GM18505 (cell line): ENCODE measurements around the gene ZC3H6.
"Not testable (repeated sequence)": the region's sequence is repeated elsewhere in the genome, so short reads cannot be mapped to it uniquely, and the experiment has no call there.

Source experiments
- ATAC-seq: cut with Tn5 transposase; IDR thresholded peaks from one replicate; pipeline ENCODE4 v1.9.1; 2021; ENCODE audit not compliant: unreplicated experiment
- POLR2A ChIP-seq: IDR thresholded peaks from 4 replicates; pipeline ENCODE4 v1.6.1; 2011; ENCODE audit warnings: borderline replicate concordance; ENCODE audit not compliant: insufficient read depth, insufficient read length; ENCODE audit errors: extremely low read depth

ZC3H6 gene

DNA sequence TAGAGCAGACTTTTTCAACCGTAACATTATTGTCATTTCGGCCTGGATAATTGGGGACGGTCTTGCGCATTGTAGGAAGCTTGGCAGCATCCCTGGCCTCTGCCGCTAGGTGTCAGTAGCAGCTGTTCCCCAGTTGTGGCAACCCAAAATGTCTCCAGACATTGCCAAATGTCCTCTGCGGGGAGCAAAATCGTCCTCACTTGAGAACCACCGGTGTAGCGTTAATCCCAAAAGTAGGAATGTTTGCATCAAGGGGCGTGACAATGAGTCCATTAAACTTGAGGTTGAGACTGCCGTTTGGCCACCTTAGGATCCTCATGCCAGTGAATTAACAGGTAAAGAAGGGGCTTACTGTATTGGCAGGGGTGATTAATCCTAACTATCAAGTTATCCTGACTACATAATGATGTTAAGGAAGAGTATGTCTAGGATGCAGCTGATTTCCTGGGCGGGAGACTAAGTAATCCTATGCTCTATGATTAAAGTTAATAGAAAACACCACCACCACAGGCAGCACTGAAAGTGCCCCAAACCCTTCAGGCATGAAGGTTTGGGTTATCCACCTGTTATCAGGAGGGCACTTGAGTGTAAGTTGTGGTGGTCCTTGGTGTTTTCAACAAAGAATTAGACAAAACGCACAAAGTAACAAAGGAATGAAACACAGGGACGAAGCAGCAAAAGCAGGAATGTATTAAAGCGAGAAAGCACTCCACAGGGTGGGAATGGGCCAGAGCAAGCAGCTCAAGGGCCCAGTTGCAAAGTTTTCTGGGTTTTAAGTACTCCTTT is 15.7 kb upstream of the ZC3H6 start:
- TF ChIP-seq POLR2A: no peak
- ATAC-seq: peak; percentile 34

GRCh38 chr2:112260295-112260625 is 15.1 kb upstream of the ZC3H6 start:
- ATAC-seq: no peak
- TF ChIP-seq POLR2A: no peak

- TF ChIP-seq POLR2A: no peak
- no peak for ATAC-seq
Observed at GRCh38 chr2:112262876-112263275, 12.5 kb upstream of the ZC3H6 start.

GRCh38 chr2:112268547-112268946 is 6.8 kb upstream of the ZC3H6 start:
- no peak for ATAC-seq
- no peak for TF ChIP-seq POLR2A

DNA sequence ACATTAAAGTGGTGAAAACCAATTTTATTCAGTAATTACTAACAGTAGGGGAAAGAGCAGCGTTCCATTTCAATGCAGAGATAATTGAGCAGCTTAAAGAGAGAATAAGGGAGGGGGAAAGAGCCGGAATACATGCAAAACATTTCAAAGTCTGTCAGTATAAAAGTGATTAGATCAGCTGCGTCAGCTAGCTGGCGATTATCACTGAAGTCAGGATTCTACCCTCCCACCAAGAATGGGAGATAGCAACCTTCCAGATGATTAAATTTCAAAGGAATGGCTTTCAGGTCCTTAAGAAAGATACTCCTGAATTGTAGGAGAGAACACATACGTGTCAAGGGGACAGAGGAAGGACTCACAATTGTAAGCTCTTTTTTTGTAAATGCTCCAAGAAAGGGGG is 2.7 kb upstream of the ZC3H6 start:
- no peak for ATAC-seq
- no peak for TF ChIP-seq POLR2A

- TF ChIP-seq POLR2A: no peak
- ATAC-seq: no peak
Observed at GRCh38 chr2:112273349-112273748, 2.0 kb upstream of the ZC3H6 start.

DNA sequence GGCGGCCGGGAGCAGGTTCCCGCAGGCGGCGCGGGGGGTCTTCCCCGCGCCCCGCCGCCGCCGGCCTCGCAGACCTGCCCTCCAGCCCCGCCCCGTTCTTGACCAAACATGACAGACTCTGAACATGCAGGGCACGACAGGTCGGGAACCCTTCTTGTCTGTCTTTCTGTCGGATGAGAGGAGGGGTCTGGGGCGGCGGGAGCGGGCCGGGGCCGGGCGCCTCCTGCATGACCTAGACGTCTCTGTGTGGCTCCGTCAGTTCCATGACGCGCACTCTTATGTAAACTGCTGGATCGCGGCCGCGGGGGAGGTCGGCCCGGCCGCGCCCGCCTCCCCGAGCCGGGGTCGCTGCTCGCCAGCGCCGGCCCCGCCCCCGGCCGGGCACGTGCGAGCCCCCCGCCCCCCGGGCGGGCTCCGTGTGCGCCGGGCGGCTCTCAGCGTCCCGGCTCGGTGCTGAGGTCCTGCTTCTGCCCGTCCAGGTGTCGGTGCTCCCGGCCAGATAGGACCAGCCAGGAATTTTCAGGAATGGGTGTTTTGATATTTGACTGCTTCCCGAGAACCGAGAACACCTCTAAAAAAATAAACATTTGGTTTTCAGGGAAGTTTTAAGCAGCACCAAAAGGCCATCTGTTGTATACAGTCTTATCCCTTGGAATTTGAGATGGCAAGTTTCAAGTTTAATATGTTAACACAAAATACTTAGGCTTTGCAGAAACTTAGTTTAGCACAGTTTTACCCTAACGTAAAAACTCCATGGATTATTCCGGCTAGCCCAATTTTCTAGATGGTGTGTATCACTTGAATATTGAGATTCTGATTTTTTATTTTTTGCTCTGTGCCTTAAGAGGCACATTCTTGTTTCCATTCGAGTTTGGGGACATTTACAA is 733 bp downstream of the ZC3H6 start:
- TF ChIP-seq POLR2A: peak; percentile 77
- ATAC-seq: peak; percentile 40

DNA sequence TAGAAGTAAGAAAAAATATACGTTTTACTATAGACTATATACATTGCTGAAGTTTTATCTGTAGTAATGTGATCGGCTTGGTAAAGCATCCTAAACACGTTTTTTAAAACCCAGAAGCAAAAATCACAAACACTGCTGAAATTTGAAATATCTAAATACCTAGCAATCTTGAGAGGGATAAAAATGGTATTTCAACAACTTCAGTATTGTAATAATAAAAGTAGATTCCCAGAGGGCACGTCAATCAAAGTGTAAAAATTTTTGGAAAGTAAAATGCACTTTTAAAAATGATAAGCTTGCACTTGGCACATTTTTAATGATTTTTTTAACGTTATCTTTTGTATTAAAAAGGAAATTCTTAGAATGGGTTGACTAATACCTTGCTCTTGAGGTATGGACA is 1.6 kb downstream of the ZC3H6 start:
- no peak for TF ChIP-seq POLR2A
- ATAC-seq: no peak

GRCh38 chr2:112277596-112278220 is 2.3 kb downstream of the ZC3H6 start:
- no peak for ATAC-seq

DNA sequence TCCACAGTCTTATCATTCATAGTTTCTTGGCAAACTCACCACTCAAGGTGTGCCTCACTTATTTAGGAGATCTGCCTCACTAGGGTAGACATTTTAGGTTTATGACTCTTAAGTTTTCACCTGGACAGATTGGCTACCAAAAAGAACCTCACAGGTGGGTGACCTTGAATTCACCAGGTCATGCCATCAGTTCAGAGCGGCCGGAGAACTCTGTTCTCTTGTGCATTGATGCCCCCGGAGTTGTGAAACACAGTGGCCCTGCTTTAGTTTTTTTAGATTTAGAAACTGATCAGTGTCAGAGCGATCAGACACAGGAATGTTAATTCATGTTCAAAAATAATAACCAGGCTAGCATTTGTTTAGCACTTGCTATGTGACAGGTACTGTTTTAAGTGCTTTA is 6.7 kb downstream of the ZC3H6 start:
- ATAC-seq: not testable (repeated sequence)

More at GRCh38 chr2:112277596-112278220, 2.3 kb downstream of the ZC3H6 start:
- no peak for TF ChIP-seq POLR2A

DNA sequence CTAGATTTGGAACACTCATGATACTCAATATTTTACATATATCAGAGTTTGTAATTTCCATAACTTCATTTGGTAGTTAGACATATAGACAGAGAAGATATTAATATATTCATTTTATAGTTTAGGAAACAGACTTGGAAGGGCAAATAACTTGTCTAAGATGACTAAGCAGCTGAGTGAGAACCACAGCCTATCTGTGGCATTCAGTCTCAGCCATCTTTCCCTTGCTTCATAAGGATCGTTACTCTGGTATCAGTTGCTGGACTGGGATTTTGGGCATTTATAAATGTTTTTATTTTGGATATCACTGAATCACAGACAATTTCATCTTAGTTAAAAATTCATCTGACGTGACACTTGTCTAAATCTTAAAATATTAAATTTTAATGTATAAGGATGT is 8.1 kb downstream of the ZC3H6 start:
- ATAC-seq: not testable (repeated sequence)

GRCh38 chr2:112290088-112290487 is 14.7 kb downstream of the ZC3H6 start:
- ATAC-seq: no peak
- no peak for TF ChIP-seq POLR2A

GRCh38 chr2:112290648-112291047 is 15.3 kb downstream of the ZC3H6 start:
- ATAC-seq: no peak
- TF ChIP-seq POLR2A: no peak
